H1 (cell line): Measurements from ENCODE around the gene PLEKHG2. TPM values are rescaled to one million over a fixed set of nuclear protein-coding genes. Genes with fewer than 3 reads are reported as not detected.

Experiments
- CTCF ChIA-PET: fragments of 300-600 bp; sonication (Branson Sonifier 250); formaldehyde crosslinking; loops from one replicate; lab custom pipeline; 2021; ENCODE audit not compliant: partially characterized antibody; lab: Charles Lee
- POLR2A ChIA-PET: fragments of 300-600 bp; sonication (Branson Sonifier 250); formaldehyde crosslinking; loops from one replicate; lab custom pipeline; 2021; ENCODE audit warnings: inconsistent platforms; ENCODE audit not compliant: partially characterized antibody; lab: Charles Lee
- DNase-seq, 2 experiments: peaks; one replicate each; pipeline versions ENCODE4 v3.0.0 to v3.0.0-alpha.2; 2010 to 2022; ENCODE audit warnings: low spot score in 2 of 2, low read depth in 1 of 2, mixed read lengths in 1 of 2
- FAIRE-seq: peaks from 2 replicates; lab custom pipeline; 2011; peaks lifted over from hg19 to GRCh38; lab: Jason Lieb, UNC
- H2AFZ ChIP-seq: 2 replicates; pipeline ENCODE4 v1.8.1; 2012; ENCODE audit warnings: low read length, inconsistent platforms
- H2AK5ac ChIP-seq: 2 replicates; pipeline ENCODE4 v1.6.1; 2013; ENCODE audit warnings: low read depth, low read length
- H2BK120ac ChIP-seq: replicated peaks from 2 replicates; pipeline ENCODE3; 2013; ENCODE audit warnings: low read depth, low read length, inconsistent platforms
- H2BK12ac ChIP-seq: 2 replicates; pipeline ENCODE4 v1.6.1; 2013; ENCODE audit warnings: low read depth, low read length
- H2BK15ac ChIP-seq: 2 replicates; pipeline ENCODE4 v1.6.1; 2013; ENCODE audit warnings: low read length
- H2BK20ac ChIP-seq: 2 replicates; pipeline ENCODE4 v1.6.1; 2013; ENCODE audit warnings: low read length
- H2BK5ac ChIP-seq: 2 replicates; pipeline ENCODE4 v1.6.1; 2013; ENCODE audit warnings: low read depth, low read length
- H3K14ac ChIP-seq: 2 replicates; pipeline ENCODE4 v1.6.1; 2013; ENCODE audit warnings: inconsistent platforms; ENCODE audit not compliant: insufficient read length
- H3K18ac ChIP-seq: 2 replicates; pipeline ENCODE4 v1.6.1; 2013; ENCODE audit warnings: low read length; ENCODE audit errors: extremely low read depth
- H3K23ac ChIP-seq: 2 replicates; pipeline ENCODE4 v1.6.1; 2013; ENCODE audit warnings: inconsistent platforms; ENCODE audit not compliant: insufficient read length
- H3K23me2 ChIP-seq: 2 replicates; pipeline ENCODE4 v1.6.1; 2013; ENCODE audit warnings: low read depth, low read length
- H3K27ac ChIP-seq: 2 replicates; pipeline ENCODE4 v1.6.1; 2011; ENCODE audit warnings: low read depth, low read length, inconsistent platforms
- H3K27me3 ChIP-seq, 4 experiments: replicated peaks in 1 of 4; 1 replicate in 1 of 4; 2 replicates in 3 of 4; pipeline versions ENCODE4 v1.6.1 to v1.8.1; 2011 to 2013; ENCODE audit warnings: low read length in 3 of 4, mild to moderate bottlenecking in 3 of 4, inconsistent platforms in 2 of 4, mixed read lengths in 2 of 4, moderate library complexity in 1 of 4; ENCODE audit not compliant: control insufficient read depth in 3 of 4, insufficient read depth in 3 of 4; ENCODE audit errors: extremely low read depth in 1 of 4
- H3K36me3 ChIP-seq, 4 experiments: 2 replicates each; pipeline versions ENCODE4 v1.6.1 to v1.8.1; 2011 to 2013; ENCODE audit warnings: mild to moderate bottlenecking in 4 of 4, low read length in 3 of 4, moderate library complexity in 2 of 4, control low read depth in 1 of 4, inconsistent platforms in 1 of 4; ENCODE audit not compliant: insufficient read depth in 4 of 4, control insufficient read depth in 2 of 4
- H3K4ac ChIP-seq: replicated peaks from 2 replicates; pipeline ENCODE3; 2013; ENCODE audit warnings: low read length, low read depth, mixed read lengths, inconsistent platforms; ENCODE audit not compliant: insufficient read length
- H3K4me1 ChIP-seq, 4 experiments: replicated peaks in 1 of 4; 1 replicate in 1 of 4; 2 replicates in 3 of 4; pipeline versions ENCODE4 v1.6.1 to v1.8.1; 2011 to 2013; ENCODE audit warnings: low read length in 3 of 4, inconsistent platforms in 2 of 4, mixed read lengths in 1 of 4; ENCODE audit not compliant: insufficient read depth in 4 of 4, control insufficient read depth in 3 of 4
- H3K4me2 ChIP-seq, 2 experiments: 2 replicates each; pipeline versions ENCODE4 v1.6.1 to v1.8.1; 2011 to 2013; ENCODE audit warnings: low read depth in 2 of 2, low read length in 2 of 2, control low read depth in 1 of 2, inconsistent platforms in 1 of 2, mild to moderate bottlenecking in 1 of 2; ENCODE audit not compliant: insufficient read depth in 1 of 2
- H3K4me3 ChIP-seq, 4 experiments: fragments of 200-600, 300-600 bp in 1 of 4; sonication (generic), shearing (Covaris generic), sonication (Bioruptor Twin) in 1 of 4; 2 replicates each; pipeline versions ENCODE4 v1.5.1 to v1.8.1; 2011 to 2016; ENCODE audit warnings: low read length in 4 of 4, low read depth in 3 of 4, control low read depth in 2 of 4, inconsistent platforms in 2 of 4, mild to moderate bottlenecking in 2 of 4, mixed read lengths in 1 of 4, moderate library complexity in 1 of 4; ENCODE audit not compliant: insufficient read depth in 2 of 4; ENCODE audit errors: extremely low read depth in 1 of 4
- H3K56ac ChIP-seq: replicated peaks from 2 replicates; pipeline ENCODE3; 2013; ENCODE audit warnings: low read depth, mild to moderate bottlenecking, mixed read lengths, low read length, inconsistent platforms; ENCODE audit not compliant: insufficient read length
- H3K79me1 ChIP-seq: 2 replicates; pipeline ENCODE4 v1.6.1; 2013; ENCODE audit warnings: low read depth, low read length, control low read depth
- H3K79me2 ChIP-seq, 2 experiments: 2 replicates each; pipeline versions ENCODE4 v1.6.1 to v1.8.1; 2012 to 2013; ENCODE audit warnings: low read length in 2 of 2, mild to moderate bottlenecking in 2 of 2, inconsistent platforms in 1 of 2; ENCODE audit not compliant: insufficient read depth in 2 of 2, control insufficient read depth in 1 of 2
- H3K9ac ChIP-seq, 4 experiments: replicated peaks in 1 of 4; 1 replicate in 1 of 4; 2 replicates in 3 of 4; pipeline versions ENCODE4 v1.6.1 to v1.8.1; 2011 to 2013; ENCODE audit warnings: low read depth in 3 of 4, low read length in 3 of 4, control low read depth in 2 of 4, mild to moderate bottlenecking in 2 of 4, moderate library complexity in 2 of 4, inconsistent platforms in 1 of 4; ENCODE audit errors: extremely low read depth in 1 of 4
- H3K9me3 ChIP-seq, 2 experiments: 2 replicates each; pipeline versions ENCODE4 v1.6.1 to v1.8.1; 2012 to 2013; ENCODE audit warnings: mild to moderate bottlenecking in 2 of 2, moderate library complexity in 2 of 2, control low read depth in 1 of 2, inconsistent platforms in 1 of 2, low read depth in 1 of 2, low read length in 1 of 2, mixed read lengths in 1 of 2; ENCODE audit not compliant: insufficient read depth in 2 of 2
- H4K20me1 ChIP-seq, 2 experiments: replicated peaks in 1 of 2; 2 replicates each; pipeline versions ENCODE3 to v1.8.1; 2011 to 2013; ENCODE audit warnings: inconsistent platforms in 2 of 2, low read length in 2 of 2, mild to moderate bottlenecking in 1 of 2; ENCODE audit not compliant: insufficient read depth in 2 of 2, control insufficient read depth in 1 of 2
- H4K5ac ChIP-seq: 2 replicates; pipeline ENCODE4 v1.6.1; 2013; ENCODE audit warnings: low read length, low read depth, mixed read lengths, inconsistent platforms; ENCODE audit not compliant: insufficient read length
- H4K8ac ChIP-seq: 2 replicates; pipeline ENCODE4 v1.8.0; 2013; ENCODE audit warnings: mild to moderate bottlenecking, moderate library complexity, low read length, inconsistent platforms; ENCODE audit not compliant: insufficient read depth; ENCODE audit errors: extremely low read depth
- H4K91ac ChIP-seq: replicated peaks from 2 replicates; pipeline ENCODE3; 2013; ENCODE audit warnings: low read length, mixed read lengths, inconsistent platforms; ENCODE audit not compliant: insufficient read length
- ASH2L ChIP-seq: fragments of 200-600, 300-600 bp; sonication (generic); IDR thresholded peaks from one replicate; pipeline ENCODE4 v1.7.1; 2017; ENCODE audit warnings: low read length
- BCL11A ChIP-seq, 2 experiments: IDR thresholded peaks; one replicate each; pipeline ENCODE4 v1.6.1; 2011; ENCODE audit warnings: low read depth in 2 of 2, low read length in 2 of 2, mild to moderate bottlenecking in 2 of 2
- KDM4A ChIP-seq: IDR thresholded peaks from one replicate; pipeline ENCODE4 v1.7.1; 2012; ENCODE audit warnings: low read depth, mild to moderate bottlenecking, moderate library complexity, low read length, inconsistent platforms; ENCODE audit not compliant: severe bottlenecking
- PHF8 ChIP-seq: fragments of 200-600 bp; sonication (generic); conservative IDR thresholded peaks from 2 replicates; pipeline ENCODE4 v1.7.1; 2012; ENCODE audit warnings: low read depth, mild to moderate bottlenecking, inconsistent platforms, low read length, moderate library complexity
- POLR2AphosphoS5 ChIP-seq: IDR thresholded peaks from 2 replicates; pipeline ENCODE4 v1.6.1; 2011; ENCODE audit warnings: low read depth, low read length
- RXRA ChIP-seq: IDR thresholded peaks from 2 replicates; pipeline ENCODE4 v1.6.1; 2011; ENCODE audit warnings: low read depth, mild to moderate bottlenecking, low read length, moderate library complexity; ENCODE audit not compliant: insufficient read depth
- SIN3A ChIP-seq, 2 experiments: IDR thresholded peaks in 1 of 2; conservative IDR thresholded peaks in 1 of 2; 2 replicates each; pipeline ENCODE4 v1.6.1; 2011 to 2012; ENCODE audit warnings: low read length in 2 of 2, improper control_type of control experiment in 1 of 2, low read depth in 1 of 2, mild to moderate bottlenecking in 1 of 2
- SIX5 ChIP-seq: IDR thresholded peaks from 2 replicates; pipeline ENCODE4 v1.6.1; 2011; ENCODE audit warnings: mild to moderate bottlenecking, low read depth, low read length
- SP1 ChIP-seq: IDR thresholded peaks from 2 replicates; pipeline ENCODE4 v1.6.1; 2011; ENCODE audit warnings: low read depth, low read length
- TBP ChIP-seq: IDR thresholded peaks from 2 replicates; pipeline ENCODE4 v1.6.1; 2011; ENCODE audit warnings: low read depth, low read length, improper control_type of control experiment
- YY1 ChIP-seq: IDR thresholded peaks from 2 replicates; pipeline ENCODE4 v1.6.1; 2011; ENCODE audit warnings: low read depth, mild to moderate bottlenecking, low read length
- WGBS, 2 experiments: shearing (Covaris generic) in 1 of 2; methylation state at CpG; one replicate each; pipeline versions ENCODE4 v1.1.6 to v1.1.7; 2013 to 2015; ENCODE audit warnings: low lambda C conversion rate in 2 of 2, mixed read lengths in 2 of 2, inconsistent platforms in 1 of 2, low coverage in 1 of 2, missing lambda C conversion rate in 1 of 2; ENCODE audit not compliant: insufficient replicate concordance in 2 of 2, insufficient coverage in 1 of 2, insufficient read length in 1 of 2; ENCODE audit errors: extremely low coverage in 1 of 2, missing lambda C conversion rate in 1 of 2; 5-methylcytosine and 5-hydroxymethylcytosine counted together
- polyA plus RNA-seq, 7 experiments: library from polyadenylated mRNA; depleted of rRNA in 3 of 7; stranded (reverse) in 5 of 7; unstranded in 2 of 7; fragments of >200 nt in 5 of 7; fragments of 200-250 nt in 2 of 7; gene quantifications; 1 replicate in 5 of 7; 2 replicates in 1 of 7; 4 replicates in 1 of 7; pipeline versions ENCODE4 v1.2.1 to v1.2.3, GENCODE V29; 2011 to 2013; ENCODE audit warnings: missing spikeins in 2 of 7, mixed read lengths in 2 of 7
- total RNA-seq: library from RNA; stranded (reverse); fragmentation: NEBNext Ultra II Directional; extraction: Animal tissue kit (Norgen Biotek cat#: 25700); gene quantifications from 2 replicates; pipeline ENCODE4 v1.2.1, GENCODE V29; 2021

PLEKHG2 gene
- total and polyA plus RNA-seq, 2 of the 8 experiments (the other 6 are each of a cell fraction or from before 2014, with no cell fraction given), result 16.9 to 65.7 TPM

DNA sequence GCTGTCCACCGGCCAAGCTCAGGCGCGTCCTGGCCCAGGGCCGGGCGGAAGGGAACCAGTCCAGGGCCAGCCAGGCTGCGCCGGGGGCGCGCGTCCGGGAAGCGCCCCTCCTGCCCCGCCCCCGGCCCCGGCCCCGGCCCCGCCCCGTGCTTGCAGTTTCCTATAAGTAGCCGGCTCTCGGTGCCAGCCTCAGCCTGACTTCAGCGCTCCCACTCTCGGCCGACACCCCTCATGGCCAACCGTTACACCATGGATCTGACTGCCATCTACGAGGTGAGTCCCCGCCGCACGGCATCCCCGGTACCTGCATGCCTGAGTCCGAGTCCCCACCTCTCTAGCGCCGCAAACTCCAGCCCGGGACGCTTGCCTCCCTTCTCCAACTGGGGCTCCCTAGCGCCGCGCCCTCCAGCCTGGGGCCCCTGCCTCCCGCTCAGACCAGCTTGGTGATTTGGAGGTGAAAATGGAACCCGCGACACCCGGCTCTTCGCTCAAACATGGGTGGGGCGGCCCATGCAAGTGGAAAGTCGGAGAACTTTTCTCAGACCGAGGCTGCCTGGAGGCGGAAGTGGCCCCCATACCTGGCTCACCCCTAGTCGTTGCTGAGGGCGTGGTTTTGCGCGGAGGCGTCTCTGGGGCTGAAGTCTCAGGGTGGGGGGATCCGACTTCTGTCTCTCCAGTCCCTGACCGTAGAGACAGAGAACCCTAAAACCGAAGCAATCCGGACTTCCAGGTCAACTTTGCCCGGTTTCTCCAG, 5.6 kb upstream of the PLEKHG2 start, which contains the start of gene ZFP36:
ZFP36 (plus strand) TSS at position 192 of the 754 bp plus-strand sequence; CDS start at position 250, 58 bp downstream.
- Histone ChIP-seq H3K23me2 (peaks cover 28% of the 10 kb centered on the region), H3K4me1 (peaks cover 10 to 48% (median 26%) of the 10 kb centered on the region in 4 experiments), H3K56ac (peak within 1 kb of the TSS; percentile 94), H4K5ac (peak within 1 kb of the TSS; percentile 77), H3K4me2 (peak within 1 kb of the TSS; percentile 81 to 84), H2BK15ac (peak within 1 kb of the TSS; percentile 88; the same call in 1 of the 2 replicates), H3K9me3 (no peaks in the 10 kb centered on the region), H3K23ac (no peak within 1 kb of the TSS), H2AK5ac (no peak within 1 kb of the TSS; the same call in 1 of the 2 replicates), H2BK20ac (no peak within 1 kb of the TSS), H3K14ac (no peak within 1 kb of the TSS), H3K27ac (peak within 1 kb of the TSS; percentile 56; the same call in 1 of the 2 replicates), H3K4ac (peak within 1 kb of the TSS; percentile 40), H3K4me3 (peak within 1 kb of the TSS; percentile 63 to 91 (median 84)), H3K27me3 (no peaks in the 10 kb centered on the region), H2BK5ac (peak within 1 kb of the TSS; percentile 83; the same call in 1 of the 2 replicates), H3K79me2 (peaks cover 0 to 20% of the 10 kb centered on the region in 2 experiments; a peak in 1 of 4 replicates), H2AFZ (no peak within 1 kb of the TSS), H3K18ac (peak within 1 kb of the TSS; percentile 71), H4K91ac (peak within 1 kb of the TSS; percentile 46), H2BK120ac (peak within 1 kb of the TSS; percentile 58), H3K79me1 (no peaks in the 10 kb centered on the region), H3K9ac (peak within 1 kb of the TSS; percentile 59 to 87 (median 76)), H3K36me3 (peaks cover 0 to 5% (median 0%) of the 10 kb centered on the region in 4 experiments; a peak in 1 of 8 replicates), H4K8ac (peak within 1 kb of the TSS; percentile 83), H4K20me1 (peaks cover 0 to 5% of the 10 kb centered on the region in 2 experiments), H2BK12ac (peak within 1 kb of the TSS; percentile 97)
- no peak for FAIRE-seq
- WGBS, 2 experiments, result 1% methylated on average over 56 of the region's 56 CpGs; no CpG with 5 or more reads in 1 of the 2 experiments
- ChIA-PET CTCF (interaction anchor here (0.6 to 3.9 kb wide), 5 partner anchors 10 to 92 kb away, joined by 3 to 38 read pairs (median 3); no protein-coding TSS in a partner anchor), POLR2A (interaction anchor here (0.6 to 14.3 kb wide), 11 partner anchors 9 to 1502 kb away, joined by 3 to 234 read pairs (median 5); partner anchors contain the start of genes MED29, PAF1, RPS16 and TIMM50)
- peak in 1 of 2 experiments; percentile 86 for DNase-seq
- TF ChIP-seq BCL11A (IDR thresholded peaks at IDR 0.05; ENCODE audit: low read depth in 2 of 2, low read length in 2 of 2), result no peak
- no peak for TF ChIP-seq RXRA
- 0 out of 2 replicates have a peak, but pooled peaks have one; percentile 16 for TF ChIP-seq YY1
- TF ChIP-seq SIN3A (conservative IDR thresholded peaks at IDR 0.05 in 1 of 2, IDR thresholded peaks at IDR 0.05 in 1 of 2; ENCODE audit: low read depth in 1 of 2, low read length in 2 of 2), result peak; percentile 13 to 69; a peak in 2 of 4 replicates
- TF ChIP-seq SIX5, result no peak
- peak; percentile 99 for TF ChIP-seq POLR2AphosphoS5
- TF ChIP-seq PHF8, result peak; percentile 80
- TF ChIP-seq KDM4A, result peak; percentile 77
- TF ChIP-seq TBP, result peak; percentile 93
- TF ChIP-seq SP1, result 0 out of 2 replicates have a peak, but pooled peaks have one; percentile 34
- TF ChIP-seq ASH2L, result peak; percentile 72
